Esophagus squamous epithelium (tissue), 5 donors: Measurements from ENCODE around the gene AFDN. TPM values are rescaled to one million over a fixed set of nuclear protein-coding genes. Genes with fewer than 3 reads are reported as not detected.
A peak's percentile ranks its signal among the peaks of the same experiment; 100 is the strongest.

Experiments used
- DNase-seq: peaks from one replicate; lab custom pipeline; 2025; lab: John Stamatoyannopoulos, UW
- H3K27ac ChIP-seq, 4 donors: fragments of 200-600 bp; sonication (generic); one replicate each; pipeline ENCODE4 v1.5.1; 2016 to 2019; ENCODE audit warnings: mild to moderate bottlenecking in 1 of 4
- H3K27me3 ChIP-seq, 4 donors: fragments of 200-600 bp; sonication (generic); 1 replicate in 3 of 4; 2 replicates in 1 of 4; pipeline versions ENCODE4 v1.5.1 to v1.6.0; 2017 to 2021; ENCODE audit warnings: antibody characterized with exemption in 1 of 4
- H3K36me3 ChIP-seq, 3 donors: fragments of 200-600 bp; sonication (generic); one replicate each; pipeline ENCODE4 v1.5.1; 2016 to 2019
- H3K4me1 ChIP-seq, 3 donors: fragments of 200-600 bp; sonication (generic); one replicate each; pipeline ENCODE4 v1.5.1; 2017 to 2019
- H3K4me3 ChIP-seq, 4 donors: fragments of 200-600 bp; sonication (generic); 1 replicate in 3 of 4; 2 replicates in 1 of 4; pipeline ENCODE4 v1.5.1; 2016 to 2019; ENCODE audit warnings: mild to moderate bottlenecking in 2 of 4, moderate library complexity in 1 of 4
- H3K9me3 ChIP-seq, 3 donors: fragments of 200-600 bp; sonication (generic); one replicate each; pipeline ENCODE4 v1.5.1; 2016 to 2019
- CTCF ChIP-seq, 6 experiments: fragments of 450-650 bp in 4 of 6; fragments of 200-600 bp in 2 of 6; sonication (generic) in 2 of 6; IDR thresholded peaks; one replicate each; pipeline ENCODE4 v1.5.1; 2016 to 2019; ENCODE audit warnings: antibody characterized with exemption in 6 of 6, mild to moderate bottlenecking in 4 of 6, moderate library complexity in 4 of 6
- POLR2A ChIP-seq, 4 donors: fragments of 450-650 bp; IDR thresholded peaks; one replicate each; pipeline ENCODE4 v1.6.1; 2017; ENCODE audit warnings: antibody characterized with exemption in 4 of 4, mild to moderate bottlenecking in 4 of 4, moderate library complexity in 3 of 4
- WGBS, 2 donors: methylation state at CpG; one replicate each; pipeline ENCODE4 v1.1.5; 2018; 5-methylcytosine and 5-hydroxymethylcytosine counted together
- intact Hi-C: fragments of 100-400 bp; cut with DNase I; formaldehyde crosslinking; loops from one replicate; pipeline ENCODE4 v1.15.0; 2022
- total RNA-seq, 4 donors: library from RNA; depleted of rRNA; stranded (reverse); fragments of >200 nt; gene quantifications; one replicate each; pipeline ENCODE4 v1.1.0, GENCODE V29; 2016
- donor health status: DM: yes; HTN: yes; CAD: no.

AFDN gene
- total RNA-seq, 4 donors from 2014 or later, result 93.8 to 250 (median 204) TPM

DNA sequence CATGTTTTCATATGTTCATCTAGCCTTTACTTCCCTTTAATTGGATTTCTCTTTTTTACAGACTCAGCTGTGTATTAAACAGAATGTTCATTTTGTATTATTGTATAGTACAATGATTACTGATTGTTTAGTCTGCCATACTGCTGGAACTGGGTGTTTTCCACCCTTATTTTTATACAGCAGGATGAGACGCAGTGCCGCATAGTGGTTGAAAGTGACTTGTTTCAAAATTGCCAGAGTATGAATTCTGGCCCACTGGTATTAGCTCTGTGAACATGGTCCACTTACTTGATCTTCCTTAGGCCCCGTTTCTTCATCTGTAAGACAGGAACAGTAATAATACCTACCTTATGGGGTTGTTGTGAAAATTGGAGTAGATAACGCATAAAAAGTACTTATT lies 22.1 kb downstream of the AFDN start:
- H3K27ac ChIP-seq, result no peak overlapping the region
- H3K36me3 ChIP-seq, result no peaks in the 10 kb centered on the region
- no peaks in the 10 kb centered on the region for H3K9me3 ChIP-seq
- DNase-seq, result no peak
- WGBS, 2 donors, result 91 to 97% methylated on average over 4 of the region's 4 CpGs
- intact Hi-C loops, result no loop called here
- TF ChIP-seq CTCF (IDR thresholded peaks at IDR 0.05) (no peak), POLR2A (IDR thresholded peaks at IDR 0.05) (no peak)
- peaks cover 0 to 22% (median 5%) of the 10 kb centered on the region in 3 donors for H3K4me1 ChIP-seq
- H3K4me3 ChIP-seq, result no peak overlapping the region
- H3K27me3 ChIP-seq, result no peaks in the 10 kb centered on the region

GRCh38 chr6:167849846-167850459 lies 23.2 kb downstream of the AFDN start:
- Histone ChIP-seq H3K36me3 (no peaks in the 10 kb centered on the region), H3K4me1 (peaks cover 0 to 22% (median 5%) of the 10 kb centered on the region in 3 donors), H3K27me3 (no peaks in the 10 kb centered on the region), H3K27ac (peak overlapping the region; percentile 55 to 76 (median 67)), H3K9me3 (no peaks in the 10 kb centered on the region), H3K4me3 (no peak overlapping the region)
- WGBS, 2 donors, result 31 to 39% methylated on average over 4 of the region's 4 CpGs
- intact Hi-C loops, result no loop called here
- no peak for DNase-seq
- TF ChIP-seq POLR2A (IDR thresholded peaks at IDR 0.05), result no peak
- no peak for TF ChIP-seq CTCF (IDR thresholded peaks at IDR 0.05)

DNA sequence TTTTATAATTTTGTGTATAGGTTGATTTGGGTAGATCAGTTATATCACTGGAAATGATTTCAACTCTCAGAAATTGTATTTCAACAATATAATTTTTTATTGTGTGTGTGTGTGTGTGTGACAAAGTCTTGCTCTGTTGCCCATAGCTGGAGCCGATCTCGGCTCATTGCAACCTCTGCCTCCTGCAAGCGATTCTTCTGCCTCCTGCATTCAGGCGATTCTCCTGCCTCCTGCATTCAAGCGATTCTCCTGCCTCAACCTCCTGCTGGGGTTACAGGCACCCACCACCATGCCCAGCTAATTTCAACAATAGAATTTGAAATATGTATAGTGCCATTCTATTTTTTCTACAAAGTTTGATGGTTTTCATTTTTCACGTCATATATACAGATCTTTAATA lies 24.1 kb downstream of the AFDN start:
- Histone ChIP-seq H3K4me1 (peaks cover 0 to 28% (median 5%) of the 10 kb centered on the region in 3 donors), H3K27ac (peak overlapping the region in 2 of 4 donors; percentile 73 to 76)

DNA sequence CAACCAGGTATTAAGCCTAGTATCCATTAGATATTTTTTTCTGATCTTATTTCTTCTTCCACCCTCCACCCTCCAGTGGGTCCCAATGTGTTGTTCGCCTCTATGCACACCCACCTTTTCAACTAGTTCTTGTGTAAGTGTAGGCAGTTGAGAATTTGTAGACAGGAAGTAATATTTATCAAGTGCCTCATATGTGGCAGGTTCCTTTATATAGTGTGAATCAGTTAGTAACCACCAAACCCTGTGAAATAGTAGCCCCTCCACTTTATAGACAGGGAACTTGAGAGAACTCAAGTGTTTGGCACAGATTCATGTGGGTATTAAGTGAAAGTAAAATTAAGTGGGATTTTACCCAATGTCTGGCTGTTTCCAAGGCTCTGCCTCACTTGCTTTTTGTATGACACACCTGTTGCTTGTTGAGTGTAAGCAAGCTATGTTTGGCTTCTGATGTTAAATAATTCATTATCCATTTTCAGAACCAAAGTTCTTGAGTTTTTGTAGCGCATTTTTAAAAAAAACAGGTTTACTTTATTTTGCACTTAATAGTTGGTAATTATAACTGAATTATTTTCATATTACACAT lies 24.8 kb downstream of the AFDN start:
- intact Hi-C loops, result no loop called here
- Histone ChIP-seq H3K27me3 (no peaks in the 10 kb centered on the region), H3K4me1 (peaks cover 0 to 35% (median 5%) of the 10 kb centered on the region in 3 donors), H3K27ac (peak overlapping the region in 1 of 4 donors; percentile 12), H3K4me3 (no peak overlapping the region), H3K36me3 (no peaks in the 10 kb centered on the region), H3K9me3 (no peaks in the 10 kb centered on the region)
- DNase-seq, result no peak
- WGBS, 2 donors, result 89 to 92% methylated on average over 2 of the region's 2 CpGs
- TF ChIP-seq POLR2A (IDR thresholded peaks at IDR 0.05) (no peak), CTCF (IDR thresholded peaks at IDR 0.05) (no peak)

More for the DNA sequence above, 24.1 kb downstream of the AFDN start:
- Histone ChIP-seq H3K9me3 (no peaks in the 10 kb centered on the region), H3K4me3 (no peak overlapping the region), H3K36me3 (no peaks in the 10 kb centered on the region), H3K27me3 (no peaks in the 10 kb centered on the region)
- TF ChIP-seq CTCF (IDR thresholded peaks at IDR 0.05), result no peak
- no peak for TF ChIP-seq POLR2A (IDR thresholded peaks at IDR 0.05)
- no peak for DNase-seq
- WGBS, 2 donors, result 86 to 94% methylated on average over 6 of the region's 6 CpGs
- intact Hi-C loops, result no loop called here

DNA sequence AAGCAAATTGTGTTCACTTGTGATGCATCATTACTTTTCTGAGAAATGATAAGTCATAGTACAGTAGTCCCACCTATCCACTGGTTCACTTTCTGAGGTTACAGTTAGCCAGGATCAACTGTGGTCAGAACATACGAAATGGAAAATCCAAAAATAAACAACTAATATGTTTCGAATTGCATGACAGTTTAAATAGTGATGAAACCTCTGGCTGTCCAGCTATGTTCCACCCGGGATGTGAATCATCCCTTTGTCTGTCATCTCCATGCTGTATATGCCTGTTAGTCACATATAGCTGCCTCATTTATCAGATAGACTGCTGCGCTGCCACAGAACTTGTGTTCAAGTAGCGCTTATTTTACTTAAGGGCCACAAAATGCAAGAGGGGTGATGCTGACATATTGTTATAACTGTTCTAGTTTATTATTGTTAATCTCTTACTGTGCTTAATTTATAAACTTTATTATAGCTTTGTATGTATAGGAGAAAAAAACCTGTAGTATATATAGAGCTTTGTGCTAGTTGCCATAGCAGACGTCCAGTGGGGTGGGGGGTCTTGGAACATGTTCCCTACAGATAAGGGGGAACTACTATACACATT lies 29.2 kb downstream of the AFDN start:
- Histone ChIP-seq H3K27ac (no peak overlapping the region), H3K4me1 (peaks cover 3 to 41% (median 4%) of the 10 kb centered on the region in 3 donors), H3K36me3 (no peaks in the 10 kb centered on the region), H3K27me3 (no peaks in the 10 kb centered on the region), H3K9me3 (no peaks in the 10 kb centered on the region), H3K4me3 (no peak overlapping the region)
- intact Hi-C loops, result no loop called here
- WGBS, 2 donors, result 37 to 46% methylated on average over 6 of the region's 6 CpGs
- DNase-seq, result no peak
- TF ChIP-seq CTCF (IDR thresholded peaks at IDR 0.05) (no peak), POLR2A (IDR thresholded peaks at IDR 0.05) (no peak)
